HG03064 (cell line): ENCODE results near the gene RAD51B.
"Not testable (repeated sequence)": the region's sequence is repeated elsewhere in the genome, so short reads cannot be mapped to it uniquely, and the experiment has no call there.

Source experiments
- ATAC-seq: cut with Tn5 transposase; IDR thresholded peaks from one replicate; pipeline ENCODE4 v1.9.1; 2021; ENCODE audit warnings: low read depth; ENCODE audit not compliant: unreplicated experiment

Gene RAD51B

GRCh38 chr14:68660495-68660894 is 840.9 kb downstream of the RAD51B start:
- no peak for ATAC-seq

- ATAC-seq, result no peak
Observed at GRCh38 chr14:68661226-68662225, 841.9 kb downstream of the RAD51B start.

GRCh38 chr14:68662392-68662791 is 842.8 kb downstream of the RAD51B start:
- no peak for ATAC-seq

GRCh38 chr14:68662826-68663225 is 843.2 kb downstream of the RAD51B start:
- not testable (repeated sequence) for ATAC-seq

GRCh38 chr14:68663385-68664076 is 844.0 kb downstream of the RAD51B start:
- peak; percentile 58 for ATAC-seq

- ATAC-seq, result no peak
Observed at GRCh38 chr14:68664225-68664681, 844.7 kb downstream of the RAD51B start.

- ATAC-seq, result no peak
Observed at GRCh38 chr14:68665131-68665530, 845.6 kb downstream of the RAD51B start.

GRCh38 chr14:68665792-68666204 is 846.2 kb downstream of the RAD51B start:
- no peak for ATAC-seq

GRCh38 chr14:68666236-68666635 is 846.7 kb downstream of the RAD51B start:
- no peak for ATAC-seq

GRCh38 chr14:68666899-68667298 is 847.3 kb downstream of the RAD51B start:
- no peak for ATAC-seq

- no peak for ATAC-seq
Observed at GRCh38 chr14:68667313-68667791, 847.8 kb downstream of the RAD51B start.

GRCh38 chr14:68668028-68668427 is 848.4 kb downstream of the RAD51B start:
- ATAC-seq, result no peak

GRCh38 chr14:68668531-68668930 is 849.0 kb downstream of the RAD51B start:
- no peak for ATAC-seq

- ATAC-seq, result no peak
Observed at GRCh38 chr14:68669111-68669511, 849.5 kb downstream of the RAD51B start.

- no peak for ATAC-seq
Observed at GRCh38 chr14:68669603-68670358, 850.2 kb downstream of the RAD51B start.

GRCh38 chr14:68670359-68670715 is 850.8 kb downstream of the RAD51B start:
- ATAC-seq, result no peak

GRCh38 chr14:68671909-68672308 is 852.3 kb downstream of the RAD51B start:
- no peak for ATAC-seq

GRCh38 chr14:68672609-68673285 is 853.2 kb downstream of the RAD51B start:
- no peak for ATAC-seq

GRCh38 chr14:68673464-68673863 is 853.9 kb downstream of the RAD51B start:
- no peak for ATAC-seq
